ENCODE data around the gene YIPF6. TPM values are rescaled to one million over a fixed set of nuclear protein-coding genes. Genes with fewer than 3 reads are reported as not detected.

Gene YIPF6
- total RNA-seq, 2 donors from 2014 or later = 24.0 to 35.6 TPM

GRCh38 chrX:68461576-68461975 is 37.3 kb upstream of the YIPF6 start:
- H3K9me3 ChIP-seq = no peaks in the 10 kb centered on the region
- DNase-seq (ENCODE audit: low spot score) (no peak), ATAC-seq (ENCODE audit: insufficient number of reproducible peaks, low FRiP score, low read depth) (no peak)

GRCh38 chrX:68462197-68462596 is 36.7 kb upstream of the YIPF6 start:
- ATAC-seq (ENCODE audit: insufficient number of reproducible peaks, low FRiP score, low read depth) (no peak), DNase-seq (ENCODE audit: low spot score) (no peak)
- H3K27me3 ChIP-seq (replicated peaks; ENCODE audit: insufficient read depth) = no peaks in the 10 kb centered on the region
- no peaks in the 10 kb centered on the region for H3K36me3 ChIP-seq
- TF ChIP-seq CTCF (IDR thresholded peaks at IDR 0.05) = no peak
- no peaks in the 10 kb centered on the region for H3K4me1 ChIP-seq (ENCODE audit: control insufficient read depth in 1 of 2, low read depth in 2 of 2)
- H3K9me3 ChIP-seq = no peaks in the 10 kb centered on the region
- no peak overlapping the region for H3K27ac ChIP-seq
- H3K4me3 ChIP-seq = no peak overlapping the region

More at GRCh38 chrX:68461576-68461975, 37.3 kb upstream of the YIPF6 start:
- H3K36me3 ChIP-seq = no peaks in the 10 kb centered on the region
- no peak for TF ChIP-seq CTCF (IDR thresholded peaks at IDR 0.05)
- H3K27ac ChIP-seq = no peak overlapping the region
- H3K4me3 ChIP-seq = no peak overlapping the region
- H3K4me1 ChIP-seq (ENCODE audit: control insufficient read depth in 1 of 2, low read depth in 2 of 2) = no peaks in the 10 kb centered on the region
- no peaks in the 10 kb centered on the region for H3K27me3 ChIP-seq (replicated peaks; ENCODE audit: insufficient read depth)

- Histone ChIP-seq H3K27me3 (replicated peaks; ENCODE audit: insufficient read depth) (no peaks in the 10 kb centered on the region), H3K4me3 (no peak overlapping the region), H3K9me3 (no peaks in the 10 kb centered on the region), H3K36me3 (no peaks in the 10 kb centered on the region), H3K27ac (no peak overlapping the region), H3K4me1 (ENCODE audit: control insufficient read depth in 1 of 2, low read depth in 2 of 2) (no peaks in the 10 kb centered on the region)
- ATAC-seq (ENCODE audit: insufficient number of reproducible peaks, low FRiP score, low read depth) = no peak
- TF ChIP-seq CTCF (IDR thresholded peaks at IDR 0.05) = peak; percentile 57
- DNase-seq (ENCODE audit: low spot score) = no peak
Observed at GRCh38 chrX:68462653-68463052, 36.2 kb upstream of the YIPF6 start.

- Histone ChIP-seq H3K4me3 (no peak overlapping the region), H3K27ac (no peak overlapping the region), H3K9me3 (no peaks in the 10 kb centered on the region), H3K4me1 (ENCODE audit: control insufficient read depth in 1 of 2, low read depth in 2 of 2) (no peaks in the 10 kb centered on the region), H3K36me3 (no peaks in the 10 kb centered on the region), H3K27me3 (replicated peaks; ENCODE audit: insufficient read depth) (no peaks in the 10 kb centered on the region)
- TF ChIP-seq CTCF (IDR thresholded peaks at IDR 0.05) = no peak
- no peak for DNase-seq (ENCODE audit: low spot score)
- ATAC-seq (ENCODE audit: insufficient number of reproducible peaks, low FRiP score, low read depth) = no peak
Observed at GRCh38 chrX:68463880-68464279, 35.0 kb upstream of the YIPF6 start.

- DNase-seq (ENCODE audit: low spot score) = no peak
- Histone ChIP-seq H3K27me3 (replicated peaks; ENCODE audit: insufficient read depth) (no peaks in the 10 kb centered on the region), H3K27ac (no peak overlapping the region), H3K9me3 (no peaks in the 10 kb centered on the region), H3K4me3 (no peak overlapping the region), H3K36me3 (no peaks in the 10 kb centered on the region), H3K4me1 (ENCODE audit: control insufficient read depth in 1 of 2, low read depth in 2 of 2) (no peaks in the 10 kb centered on the region)
- TF ChIP-seq CTCF (IDR thresholded peaks at IDR 0.05) = no peak
- no peak for ATAC-seq (ENCODE audit: insufficient number of reproducible peaks, low FRiP score, low read depth)
Observed at GRCh38 chrX:68464796-68465195, 34.1 kb upstream of the YIPF6 start.

Measured in thoracic aorta (tissue), 2 donors.